Loucy (cell line): ENCODE data around the gene CD226.

Source experiments
- H2AFZ ChIP-seq: fragments of 200-600 bp; sonication (generic); 2 replicates; pipeline ENCODE4 v1.6.0; 2016; ENCODE audit warnings: antibody characterized with exemption, mild to moderate bottlenecking, low read length, moderate library complexity
- H3F3A ChIP-seq: fragments of 200-600 bp; 2 replicates; pipeline ENCODE4 v1.6.0; 2016; ENCODE audit warnings: antibody characterized with exemption, low read depth, mild to moderate bottlenecking
- H3K27me3 ChIP-seq: fragments of 200-600 bp; sonication (generic); 2 replicates; pipeline ENCODE4 v1.6.1; 2014; ENCODE audit warnings: low read length, mild to moderate bottlenecking; ENCODE audit not compliant: insufficient read depth, poor library complexity, severe bottlenecking
- H3K36me3 ChIP-seq: fragments of 200-600 bp; sonication (generic); 2 replicates; pipeline ENCODE4 v1.6.1; 2016; ENCODE audit warnings: low read length; ENCODE audit not compliant: insufficient read depth
- H3K4me1 ChIP-seq: fragments of 200-600 bp; sonication (generic); 2 replicates; pipeline ENCODE4 v1.5.1; 2014; ENCODE audit warnings: low read length, mild to moderate bottlenecking; ENCODE audit not compliant: insufficient read depth, poor library complexity, severe bottlenecking
- H3K4me2 ChIP-seq: fragments of 200-600 bp; sonication (generic); 2 replicates; pipeline ENCODE4 v1.6.0; 2014; ENCODE audit warnings: antibody characterized with exemption, low read length, low read depth, mild to moderate bottlenecking; ENCODE audit not compliant: poor library complexity, severe bottlenecking
- H3K4me3 ChIP-seq: fragments of 200-600 bp; sonication (generic); 2 replicates; pipeline ENCODE4 v1.5.1; 2014; ENCODE audit warnings: low read length, mild to moderate bottlenecking, mixed read lengths; ENCODE audit not compliant: poor library complexity, severe bottlenecking
- H3K79me2 ChIP-seq: fragments of 200-600 bp; sonication (generic); 2 replicates; pipeline ENCODE4 v1.6.1; 2014; ENCODE audit warnings: low read length; ENCODE audit not compliant: insufficient read depth
- H3K9ac ChIP-seq: fragments of 200-600 bp; sonication (generic); 2 replicates; pipeline ENCODE4 v1.6.0; 2014; ENCODE audit warnings: mild to moderate bottlenecking, low read depth, low read length, moderate library complexity; ENCODE audit not compliant: poor library complexity, severe bottlenecking
- H3K9me2 ChIP-seq: fragments of 200-600 bp; sonication (generic); replicated peaks from 2 replicates; pipeline ENCODE4 v1.6.1; 2016; ENCODE audit warnings: low read depth, low read length, mixed read lengths
- H3K9me3 ChIP-seq: fragments of 200-600 bp; sonication (generic); 2 replicates; pipeline ENCODE4 v1.6.1; 2014; ENCODE audit warnings: mild to moderate bottlenecking, antibody characterized with exemption, low read length, low read depth; ENCODE audit not compliant: insufficient read depth
- H4K20me1 ChIP-seq: fragments of 200-600 bp; sonication (generic); 2 replicates; pipeline ENCODE4 v1.6.0; 2014; ENCODE audit warnings: antibody characterized with exemption, low read length, mild to moderate bottlenecking; ENCODE audit not compliant: insufficient read depth, poor library complexity, severe bottlenecking
- EZH2phosphoT487 ChIP-seq: fragments of 200-600 bp; IDR thresholded peaks from 2 replicates; pipeline ENCODE4 v1.6.1; 2018; ENCODE audit warnings: antibody characterized with exemption, mild to moderate bottlenecking, moderate library complexity, borderline replicate concordance
- TF ChIP-seq, protein P1 (sequence below): fragments of 200-600 bp; sonication (generic); conservative IDR thresholded peaks from 2 replicates; pipeline ENCODE4 v1.5.1; 2014; ENCODE audit warnings: mild to moderate bottlenecking, antibody characterized with exemption, low read length

CD226 gene

DNA sequence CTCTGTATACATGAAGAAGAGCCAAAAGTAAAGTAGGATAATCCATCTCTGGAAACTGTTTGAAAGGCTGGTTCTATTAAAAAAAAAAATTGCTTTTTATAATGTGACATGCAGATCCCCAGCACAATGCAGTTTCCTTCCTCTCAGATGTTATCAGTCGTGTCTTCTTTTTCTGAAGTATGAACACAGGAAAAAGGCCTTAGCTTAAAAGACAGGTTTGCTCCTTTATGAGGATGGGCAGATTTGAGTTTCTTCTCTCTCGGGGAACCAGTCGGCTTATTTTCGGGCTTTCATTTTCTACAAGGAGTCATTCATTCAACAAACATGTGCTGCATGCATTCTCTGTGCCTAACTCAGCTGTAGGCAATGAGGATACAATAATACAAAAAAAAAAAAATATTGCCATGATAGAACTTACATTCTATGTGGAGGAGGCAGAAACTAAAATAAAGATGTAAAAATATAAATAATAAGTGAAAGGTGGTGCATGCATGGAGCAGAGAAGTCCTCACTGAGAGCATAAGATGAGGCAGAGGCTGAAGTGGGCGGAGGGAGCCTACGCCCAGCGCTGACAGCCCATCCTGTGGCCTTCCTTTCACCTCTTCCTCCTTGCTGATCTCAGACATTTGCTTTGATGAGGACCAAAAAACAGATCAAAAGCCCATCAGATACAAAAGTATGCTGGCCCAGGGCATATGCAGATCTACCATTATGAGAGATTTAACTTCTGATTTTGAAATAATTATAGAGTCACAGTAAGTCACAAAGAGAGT lies at the start of gene CD226:
CD226 (minus strand) TSS at position 513 of the 773 bp plus-strand sequence; CDS start at position 46, 467 bp downstream.
- no peaks in the 10 kb centered on the region for H4K20me1 ChIP-seq
- peak within 1 kb of the TSS; percentile 62 for H3K4me2 ChIP-seq
- no peaks in the 10 kb centered on the region for H3K9me3 ChIP-seq
- H3K9ac ChIP-seq, result peak within 1 kb of the TSS; percentile 30
- no peaks in the 10 kb centered on the region for H3K27me3 ChIP-seq
- H3K36me3 ChIP-seq, result no peaks in the 10 kb centered on the region
- peaks cover 49% of the 10 kb centered on the region for H3K4me1 ChIP-seq
- H3F3A ChIP-seq, result no peaks in the 10 kb centered on the region
- H3K9me2 ChIP-seq, result no peaks in the 10 kb centered on the region
- H3K4me3 ChIP-seq, result peak within 1 kb of the TSS; percentile 56
- no peaks in the 10 kb centered on the region for H3K79me2 ChIP-seq
- no peak within 1 kb of the TSS for H2AFZ ChIP-seq
- no peak for TF ChIP-seq EZH2phosphoT487
- TF ChIP-seq, protein P1, sequence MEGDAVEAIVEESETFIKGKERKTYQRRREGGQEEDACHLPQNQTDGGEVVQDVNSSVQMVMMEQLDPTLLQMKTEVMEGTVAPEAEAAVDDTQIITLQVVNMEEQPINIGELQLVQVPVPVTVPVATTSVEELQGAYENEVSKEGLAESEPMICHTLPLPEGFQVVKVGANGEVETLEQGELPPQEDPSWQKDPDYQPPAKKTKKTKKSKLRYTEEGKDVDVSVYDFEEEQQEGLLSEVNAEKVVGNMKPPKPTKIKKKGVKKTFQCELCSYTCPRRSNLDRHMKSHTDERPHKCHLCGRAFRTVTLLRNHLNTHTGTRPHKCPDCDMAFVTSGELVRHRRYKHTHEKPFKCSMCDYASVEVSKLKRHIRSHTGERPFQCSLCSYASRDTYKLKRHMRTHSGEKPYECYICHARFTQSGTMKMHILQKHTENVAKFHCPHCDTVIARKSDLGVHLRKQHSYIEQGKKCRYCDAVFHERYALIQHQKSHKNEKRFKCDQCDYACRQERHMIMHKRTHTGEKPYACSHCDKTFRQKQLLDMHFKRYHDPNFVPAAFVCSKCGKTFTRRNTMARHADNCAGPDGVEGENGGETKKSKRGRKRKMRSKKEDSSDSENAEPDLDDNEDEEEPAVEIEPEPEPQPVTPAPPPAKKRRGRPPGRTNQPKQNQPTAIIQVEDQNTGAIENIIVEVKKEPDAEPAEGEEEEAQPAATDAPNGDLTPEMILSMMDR, result no peak

DNA sequence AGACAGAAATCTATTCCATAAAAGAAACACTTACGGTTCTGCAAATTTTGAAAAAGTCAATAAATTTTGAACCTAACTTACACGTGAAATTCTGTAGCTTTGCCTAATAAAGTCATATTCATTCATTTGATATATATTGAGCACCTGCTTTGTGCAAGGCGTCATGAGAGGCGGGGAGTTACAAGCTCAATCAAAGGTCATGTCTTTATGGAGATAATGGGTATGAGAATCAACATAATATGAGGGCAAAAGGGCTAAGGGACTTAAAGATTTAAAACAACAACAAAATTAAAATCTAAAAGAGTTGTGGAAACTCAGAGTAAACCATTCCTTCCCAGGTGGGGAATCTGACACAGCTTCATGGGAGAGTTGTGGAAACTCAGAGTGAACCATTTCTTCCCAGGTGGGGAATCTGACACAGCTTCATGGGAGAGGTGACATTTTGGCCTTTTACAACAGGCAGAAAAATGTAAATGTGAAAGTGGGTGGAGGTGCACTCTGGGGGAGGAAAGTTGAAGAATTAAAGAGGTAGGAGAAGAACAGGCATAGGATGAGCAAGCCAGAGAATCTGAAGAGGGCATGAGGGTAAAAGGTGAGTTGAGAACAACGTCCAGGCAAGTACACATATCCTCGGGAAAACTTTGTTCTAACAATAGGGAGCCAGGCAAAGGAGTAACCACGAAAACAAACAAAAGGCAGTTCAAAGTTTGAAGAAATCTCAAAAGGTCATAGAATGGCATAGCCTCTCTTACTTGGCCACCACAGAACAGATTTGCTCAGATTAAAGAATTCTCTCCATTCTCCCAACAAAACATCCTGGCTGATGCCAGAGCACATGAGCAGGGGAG lies 49.5 kb upstream of the CD226 start:
- Histone ChIP-seq H3F3A (no peaks in the 10 kb centered on the region), H3K4me2 (no peak overlapping the region), H3K9me3 (no peaks in the 10 kb centered on the region), H3K27me3 (no peaks in the 10 kb centered on the region), H2AFZ (no peak overlapping the region), H3K9me2 (no peaks in the 10 kb centered on the region), H3K36me3 (peaks cover 17% of the 10 kb centered on the region; the same call in 1 of the 2 replicates), H4K20me1 (no peaks in the 10 kb centered on the region), H3K9ac (no peak overlapping the region), H3K79me2 (no peaks in the 10 kb centered on the region), H3K4me1 (peaks cover 3% of the 10 kb centered on the region), H3K4me3 (no peak overlapping the region)
- TF ChIP-seq, protein P1, result no peak
- no peak for TF ChIP-seq EZH2phosphoT487

DNA sequence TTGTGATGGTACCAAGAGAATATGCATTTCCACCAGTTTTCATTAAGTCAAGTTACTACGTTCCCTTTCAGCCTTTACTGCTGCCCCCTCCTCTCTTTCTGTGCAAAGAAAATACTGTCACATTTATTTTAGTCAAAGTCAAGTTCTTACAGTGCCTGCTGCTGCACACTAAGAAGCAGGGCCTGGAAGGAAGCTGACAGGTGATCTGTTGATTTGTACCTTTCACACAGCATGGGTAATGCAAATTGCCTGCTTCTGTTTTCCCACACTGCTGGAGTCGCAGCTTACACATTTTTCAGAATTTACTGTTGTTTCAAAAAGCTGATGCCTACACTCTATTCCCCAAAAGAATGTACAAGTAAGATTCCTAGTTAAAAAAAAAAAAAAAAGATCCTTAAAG lies 48.7 kb upstream of the CD226 start:
- Histone ChIP-seq H3K9ac (no peak overlapping the region), H3K4me1 (peaks cover 3% of the 10 kb centered on the region), H3K9me2 (no peaks in the 10 kb centered on the region), H3K4me3 (no peak overlapping the region), H3K79me2 (no peaks in the 10 kb centered on the region), H3F3A (no peaks in the 10 kb centered on the region), H3K36me3 (peaks cover 12% of the 10 kb centered on the region; the same call in 1 of the 2 replicates), H3K27me3 (no peaks in the 10 kb centered on the region), H4K20me1 (no peaks in the 10 kb centered on the region), H2AFZ (no peak overlapping the region), H3K4me2 (no peak overlapping the region), H3K9me3 (no peaks in the 10 kb centered on the region)
- TF ChIP-seq, protein P1, result no peak
- TF ChIP-seq EZH2phosphoT487, result no peak
